Sigmoid colon (tissue), 4 donors: ENCODE measurements around the gene BTBD6.

Experiments used
- POLR2A ChIP-seq, 2 donors: fragments of 450-650 bp; IDR thresholded peaks; one replicate each; pipeline ENCODE4 v1.6.1; 2016; ENCODE audit warnings: antibody characterized with exemption in 2 of 2, mild to moderate bottlenecking in 2 of 2, moderate library complexity in 2 of 2
- POLR2AphosphoS5 ChIP-seq, 4 donors: sonication (generic); formaldehyde crosslinking; IDR thresholded peaks; one replicate each; pipeline ENCODE4 v1.6.1; 2017; ENCODE audit warnings: antibody characterized with exemption in 4 of 4
- TF ChIP-seq, protein P1 (sequence below), 4 experiments: fragments of 450-650 bp in 3 of 4; fragments of 200-600 bp in 1 of 4; IDR thresholded peaks; one replicate each; pipeline ENCODE4 v1.5.1; 2016 to 2019; ENCODE audit warnings: antibody characterized with exemption in 4 of 4, mild to moderate bottlenecking in 3 of 4, moderate library complexity in 2 of 4

DNA sequence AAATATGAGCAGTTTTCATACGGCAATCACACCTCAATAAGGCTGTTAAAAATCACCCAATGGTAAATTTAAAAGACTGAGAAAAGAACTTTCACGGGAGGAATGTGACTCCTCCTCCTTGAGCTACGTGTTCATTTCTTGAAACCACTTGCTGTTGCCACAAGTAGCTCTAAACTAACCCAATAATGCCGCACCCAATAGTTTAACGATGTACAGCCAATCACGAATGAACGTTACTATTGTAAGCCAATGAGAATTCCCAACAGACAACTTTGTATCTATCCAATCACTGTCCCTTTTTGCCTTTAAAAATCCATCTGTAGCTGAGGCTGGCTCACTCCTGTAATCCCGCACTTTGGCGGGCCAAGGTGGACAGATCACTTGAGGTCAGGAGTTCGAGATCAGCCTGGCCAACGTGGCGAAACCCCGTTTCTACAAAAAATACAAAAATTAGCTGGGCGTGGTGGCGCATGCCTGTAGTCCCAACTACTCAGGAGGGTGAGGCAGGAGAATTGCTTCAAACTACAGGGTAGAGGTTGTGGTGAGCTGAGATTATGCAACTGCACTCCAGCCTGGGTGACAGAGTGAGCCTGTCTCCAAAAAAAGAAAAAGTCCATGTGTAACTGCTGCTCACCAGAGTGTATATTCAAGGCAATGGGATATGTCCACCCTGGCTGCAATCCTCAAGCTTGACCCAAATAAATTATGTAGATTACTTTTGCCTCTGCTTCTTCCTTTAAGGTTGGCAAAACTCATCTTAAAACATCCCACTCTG lies 24.4 kb upstream of the BTBD6 start:
- TF ChIP-seq, protein P1, sequence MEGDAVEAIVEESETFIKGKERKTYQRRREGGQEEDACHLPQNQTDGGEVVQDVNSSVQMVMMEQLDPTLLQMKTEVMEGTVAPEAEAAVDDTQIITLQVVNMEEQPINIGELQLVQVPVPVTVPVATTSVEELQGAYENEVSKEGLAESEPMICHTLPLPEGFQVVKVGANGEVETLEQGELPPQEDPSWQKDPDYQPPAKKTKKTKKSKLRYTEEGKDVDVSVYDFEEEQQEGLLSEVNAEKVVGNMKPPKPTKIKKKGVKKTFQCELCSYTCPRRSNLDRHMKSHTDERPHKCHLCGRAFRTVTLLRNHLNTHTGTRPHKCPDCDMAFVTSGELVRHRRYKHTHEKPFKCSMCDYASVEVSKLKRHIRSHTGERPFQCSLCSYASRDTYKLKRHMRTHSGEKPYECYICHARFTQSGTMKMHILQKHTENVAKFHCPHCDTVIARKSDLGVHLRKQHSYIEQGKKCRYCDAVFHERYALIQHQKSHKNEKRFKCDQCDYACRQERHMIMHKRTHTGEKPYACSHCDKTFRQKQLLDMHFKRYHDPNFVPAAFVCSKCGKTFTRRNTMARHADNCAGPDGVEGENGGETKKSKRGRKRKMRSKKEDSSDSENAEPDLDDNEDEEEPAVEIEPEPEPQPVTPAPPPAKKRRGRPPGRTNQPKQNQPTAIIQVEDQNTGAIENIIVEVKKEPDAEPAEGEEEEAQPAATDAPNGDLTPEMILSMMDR (IDR thresholded peaks at IDR 0.05): no peak
- no peak for TF ChIP-seq POLR2AphosphoS5 (IDR thresholded peaks at IDR 0.05)
- TF ChIP-seq POLR2A (IDR thresholded peaks at IDR 0.05): no peak
